NCI-H1436 treated with DMSO at 0.1 percent for 48 hours (cell line): ENCODE data around the gene SLC17A3.

ENCODE experiments used
- DNase-seq: peaks from one replicate; lab custom pipeline; 2025; lab: John Stamatoyannopoulos, UW

The SLC17A3 gene

GRCh38 chr6:25835442-25836283, 38.4 kb downstream of the SLC17A3 start:
- DNase-seq: no peak

- DNase-seq: no peak
Observed at GRCh38 chr6:25834950-25835349, 39.1 kb downstream of the SLC17A3 start.

- DNase-seq: no peak
Observed at GRCh38 chr6:25833136-25833535, 40.9 kb downstream of the SLC17A3 start.

- no peak for DNase-seq
Observed at GRCh38 chr6:25832670-25833069, 41.4 kb downstream of the SLC17A3 start.

- DNase-seq: no peak
Observed at GRCh38 chr6:25832307-25832662, 41.8 kb downstream of the SLC17A3 start.

- no peak for DNase-seq
Observed at GRCh38 chr6:25831532-25832306, 42.3 kb downstream of the SLC17A3 start, which contains the start of gene SLC17A1. Gene SLC17A1, minus strand, starts transcription at chr6:25832052. Its CDS starts 1,495 bp downstream, at chr6:25830557.

- no peak for DNase-seq
Observed at GRCh38 chr6:25830458-25830857, 43.6 kb downstream of the SLC17A3 start.

GRCh38 chr6:25829375-25829774, 44.7 kb downstream of the SLC17A3 start:
- no peak for DNase-seq

GRCh38 chr6:25821341-25821740, 52.7 kb downstream of the SLC17A3 start:
- DNase-seq: no peak

GRCh38 chr6:25816252-25816651, 57.8 kb downstream of the SLC17A3 start:
- no peak for DNase-seq

- no peak for DNase-seq
Observed at GRCh38 chr6:25815194-25815593, 58.8 kb downstream of the SLC17A3 start.

GRCh38 chr6:25804804-25805203, 69.2 kb downstream of the SLC17A3 start:
- DNase-seq: no peak

GRCh38 chr6:25801436-25801835, 72.6 kb downstream of the SLC17A3 start:
- DNase-seq: no peak
